ENCODE results near the gene CAPNS2. TPM values are rescaled to one million over a fixed set of nuclear protein-coding genes. Genes with fewer than 3 reads are reported as not detected.

CAPNS2 gene
- total and polyA plus RNA-seq, 9 of the 15 experiments (the other 6 are each of a cell fraction or from before 2014, with no cell fraction given), result 0.12 to 0.65 (median 0.24) TPM; not detected in 2

- no peak for TF ChIP-seq BHLHE40 (IDR thresholded peaks at IDR 0.05; ENCODE audit: low read length)
- no peak for TF ChIP-seq CREM (IDR thresholded peaks at IDR 0.05; ENCODE audit: low read depth)
- no peak for TF ChIP-seq MTA3 (IDR thresholded peaks at IDR 0.05; ENCODE audit: borderline replicate concordance)
- TF ChIP-seq, protein P1, sequence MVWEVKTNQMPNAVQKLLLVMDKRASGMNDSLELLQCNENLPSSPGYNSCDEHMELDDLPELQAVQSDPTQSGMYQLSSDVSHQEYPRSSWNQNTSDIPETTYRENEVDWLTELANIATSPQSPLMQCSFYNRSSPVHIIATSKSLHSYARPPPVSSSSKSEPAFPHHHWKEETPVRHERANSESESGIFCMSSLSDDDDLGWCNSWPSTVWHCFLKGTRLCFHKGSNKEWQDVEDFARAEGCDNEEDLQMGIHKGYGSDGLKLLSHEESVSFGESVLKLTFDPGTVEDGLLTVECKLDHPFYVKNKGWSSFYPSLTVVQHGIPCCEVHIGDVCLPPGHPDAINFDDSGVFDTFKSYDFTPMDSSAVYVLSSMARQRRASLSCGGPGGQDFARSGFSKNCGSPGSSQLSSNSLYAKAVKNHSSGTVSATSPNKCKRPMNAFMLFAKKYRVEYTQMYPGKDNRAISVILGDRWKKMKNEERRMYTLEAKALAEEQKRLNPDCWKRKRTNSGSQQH (CRISPR knock-in tag; IDR thresholded peaks at IDR 0.05), result no peak
- no peak for TF ChIP-seq RB1 (IDR thresholded peaks at IDR 0.05; ENCODE audit: low read depth)
- no peak for TF ChIP-seq ILF3 (IDR thresholded peaks at IDR 0.05; ENCODE audit: borderline replicate concordance)
- no peak for TF ChIP-seq NCOA4 (IDR thresholded peaks at IDR 0.05; ENCODE audit: partially characterized antibody)
Observed at GRCh38 chr16:55526441-55526840, 40.0 kb upstream of the CAPNS2 start (continued).

- Histone ChIP-seq H3K9me1 (ENCODE audit: control insufficient read depth, insufficient read depth, low read length) (no peaks in the 10 kb centered on the region), H4K20me1 (replicated peaks; ENCODE audit: control insufficient read depth, insufficient read depth, low read length) (no peaks in the 10 kb centered on the region), H3K36me3 (ENCODE audit: control insufficient read depth, insufficient read depth, low read length) (no peaks in the 10 kb centered on the region), H3K9ac (ENCODE audit: insufficient read depth in 1 of 2, low read depth in 2 of 2, low read length in 2 of 2) (no peak overlapping the region), H3K4me3 (no peak overlapping the region), H3K4me1 (replicated peaks in 1 of 2; ENCODE audit: control insufficient read depth in 2 of 2, insufficient read depth in 2 of 2, low read length in 2 of 2) (no peaks in the 10 kb centered on the region), H3K27me3 (ENCODE audit: control insufficient read depth in 2 of 2, insufficient read depth in 2 of 2, low read length in 2 of 2) (no peaks in the 10 kb centered on the region), H3K27ac (ENCODE audit: extremely low read depth, low read depth, low read length) (no peak overlapping the region), H3K79me2 (ENCODE audit: control insufficient read depth, insufficient read depth, low read length) (no peaks in the 10 kb centered on the region), H2AFZ (ENCODE audit: low read depth, low read length) (no peak overlapping the region), H3K4me2 (ENCODE audit: insufficient read depth, low read length) (no peak overlapping the region), H3K9me3 (replicated peaks; ENCODE audit: control insufficient read depth, insufficient read depth, low read depth, low read length) (no peaks in the 10 kb centered on the region)
- intact Hi-C loops (cut with micrococcal nuclease) (no loop called here), in situ Hi-C loops (cut with MboI) (no loop called here)
- TF ChIP-seq HES1 (IDR thresholded peaks at IDR 0.05; ENCODE audit: low read depth) (no peak), MBD1 (CRISPR knock-in tag; IDR thresholded peaks at IDR 0.05) (no peak), ZNF668 (CRISPR knock-in tag; IDR thresholded peaks at IDR 0.05) (no peak), ZBED1 (IDR thresholded peaks at IDR 0.05) (no peak), SP1 (CRISPR knock-in tag; IDR thresholded peaks at IDR 0.05) (no peak), NR2F6 (CRISPR knock-in tag; IDR thresholded peaks at IDR 0.05) (no peak), RBM25 (IDR thresholded peaks at IDR 0.05; ENCODE audit: low read depth, low read length, severe bottlenecking) (peak; percentile 88)
- TF ChIP-seq, protein P2, sequence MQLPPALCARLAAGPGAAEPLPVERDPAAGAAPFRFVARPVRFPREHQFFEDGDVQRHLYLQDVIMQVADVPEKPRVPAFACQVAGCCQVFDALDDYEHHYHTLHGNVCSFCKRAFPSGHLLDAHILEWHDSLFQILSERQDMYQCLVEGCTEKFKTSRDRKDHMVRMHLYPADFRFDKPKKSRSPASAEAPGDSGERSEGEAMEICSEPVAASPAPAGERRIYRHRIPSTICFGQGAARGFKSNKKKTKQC (CRISPR knock-in tag; IDR thresholded peaks at IDR 0.05), result no peak
- BruUV-seq (replicated peaks), result no TSS peak
- ATAC-seq (no peak), FAIRE-seq (no peak), DNase-seq (ENCODE audit: extremely low read depth in 1 of 4, low spot score in 3 of 4) (no peak)
- ChIA-PET POLR2A (interaction anchor here (0.8 kb wide), 1 partner anchor 13 kb away, joined by 4 read pairs; no protein-coding TSS in a partner anchor), CTCF (ENCODE audit: low intra/inter-chr PET ratio) (no interaction called here)
Observed at GRCh38 chr16:55527885-55528284, 38.6 kb upstream of the CAPNS2 start.

Data from K562 (cell line).